Measurements from ENCODE around the gene SLC66A3. TPM values are rescaled to one million over a fixed set of nuclear protein-coding genes. Genes with fewer than 3 reads are reported as not detected.
"Not testable (repeated sequence)": the region's sequence is repeated elsewhere in the genome, so short reads cannot be mapped to it uniquely, and the experiment has no call there.

The SLC66A3 gene
- total and polyA plus RNA-seq, 3 experiments from 2014 or later: 10.3 to 70.5 (median 11.0) TPM

DNA sequence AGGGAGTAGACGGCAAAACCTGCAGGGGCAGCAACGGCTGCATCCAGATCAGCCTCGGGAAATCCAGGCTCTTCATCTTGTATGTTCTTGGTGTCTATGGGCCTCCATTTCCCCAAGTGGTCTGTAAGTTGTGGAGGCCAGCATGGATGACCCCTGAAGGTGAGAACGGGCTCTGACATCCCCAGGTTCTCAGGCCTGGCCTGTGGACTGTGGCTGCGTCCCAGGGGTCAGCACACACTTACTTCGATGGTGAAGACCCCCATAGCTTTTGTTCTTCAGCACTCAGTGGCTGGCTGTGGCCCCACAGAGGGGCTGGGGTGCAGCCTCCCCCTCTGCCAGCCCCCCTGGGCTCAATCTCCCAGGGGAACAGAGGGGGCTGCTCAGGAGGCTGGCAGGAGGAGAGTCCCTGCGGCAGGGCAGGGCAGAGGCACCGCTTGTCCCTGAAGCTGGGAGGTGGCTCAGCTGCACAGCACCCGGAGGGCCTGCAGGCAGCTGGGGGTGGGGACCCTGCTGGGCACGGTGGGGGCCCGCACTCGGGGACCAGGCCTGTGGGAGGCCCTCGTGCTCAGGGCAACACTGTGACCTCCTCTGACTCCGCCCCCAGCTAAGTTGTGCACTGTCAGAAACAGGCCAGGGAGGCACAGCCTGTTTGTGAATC, 3.8 kb downstream of the SLC66A3 start:
- CTCF ChIA-PET: no interaction called here
- H3K36me3 ChIP-seq (ENCODE audit: insufficient read depth, low read length): no peaks in the 10 kb centered on the region
- no peak overlapping the region for H3K4me3 ChIP-seq (ENCODE audit: low read length)
- H3K27me3 ChIP-seq (ENCODE audit: insufficient read depth, low read length, poor library complexity, severe bottlenecking): no peaks in the 10 kb centered on the region
- Mint-ChIP-seq H3K4me3 (no peak overlapping the region), H3K9me3 (no peaks in the 10 kb centered on the region), H3K27me3 (no peaks in the 10 kb centered on the region), H3K27ac (no peak overlapping the region), H3K36me3 (peaks cover 0 to 32% (median 6%) of the 10 kb centered on the region in 3 donors), H3K4me1 (peaks cover 26 to 44% (median 36%) of the 10 kb centered on the region in 3 donors)
- POLR2A ChIA-PET: interaction anchor here (0.9 kb wide), 1 partner anchor 184 kb away, joined by 3 read pairs; no protein-coding TSS in a partner anchor
- H3K4me1 ChIP-seq (ENCODE audit: insufficient read depth, low read length): peaks cover 31% of the 10 kb centered on the region
- no peak overlapping the region for H3K27ac ChIP-seq (ENCODE audit: low read depth, low read length)
- DNase-seq: no peak
- no peaks in the 10 kb centered on the region for H3K9me3 ChIP-seq (ENCODE audit: low read length)

DNA sequence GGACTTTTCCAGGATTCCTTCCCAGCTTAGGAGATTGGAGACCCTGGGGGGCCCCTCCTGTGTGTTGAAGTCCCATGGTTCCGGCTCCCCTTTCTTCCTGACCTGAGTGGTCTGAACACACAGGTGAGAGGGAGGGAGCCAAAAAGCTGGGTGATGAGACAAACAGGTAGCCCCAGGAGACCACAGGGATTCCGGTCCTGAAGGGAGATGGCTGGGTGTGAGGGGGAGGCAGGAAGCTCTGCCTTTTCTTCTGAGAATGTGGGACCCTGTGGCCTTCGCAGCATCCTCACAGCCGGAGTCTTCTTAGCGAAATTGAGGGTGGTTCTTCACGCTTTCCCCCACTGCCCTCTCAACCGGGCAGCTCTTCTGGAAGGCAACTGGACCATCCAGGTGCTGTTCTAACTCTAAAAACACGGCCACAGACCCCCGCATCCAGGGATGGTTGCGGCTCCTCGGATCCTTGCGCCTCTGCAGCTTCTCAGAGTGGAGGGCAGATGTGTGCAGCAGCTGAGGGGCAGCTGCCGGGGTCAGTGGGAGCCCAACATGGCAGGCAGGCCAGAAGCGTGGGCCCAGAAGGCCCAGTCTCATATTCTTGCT, 4.4 kb downstream of the SLC66A3 start:
- ChIA-PET CTCF (no interaction called here), POLR2A (interaction anchor here (0.9 kb wide), 1 partner anchor 184 kb away, joined by 3 read pairs; no protein-coding TSS in a partner anchor)
- Mint-ChIP-seq H3K4me3 (peak overlapping the region in 1 of 7 donors; percentile 52), H3K36me3 (peaks cover 0 to 33% (median 6%) of the 10 kb centered on the region in 3 donors), H3K4me1 (peaks cover 24 to 38% (median 29%) of the 10 kb centered on the region in 3 donors), H3K27ac (peak overlapping the region in 2 of 8 donors; percentile 33 to 66), H3K9me3 (no peaks in the 10 kb centered on the region), H3K27me3 (no peaks in the 10 kb centered on the region)
- Histone ChIP-seq H3K27me3 (ENCODE audit: insufficient read depth, low read length, poor library complexity, severe bottlenecking) (no peaks in the 10 kb centered on the region), H3K36me3 (ENCODE audit: insufficient read depth, low read length) (no peaks in the 10 kb centered on the region), H3K9me3 (ENCODE audit: low read length) (no peaks in the 10 kb centered on the region), H3K27ac (ENCODE audit: low read depth, low read length) (no peak overlapping the region), H3K4me3 (ENCODE audit: low read length) (no peak overlapping the region), H3K4me1 (ENCODE audit: insufficient read depth, low read length) (peaks cover 25% of the 10 kb centered on the region)
- DNase-seq: no peak

DNA sequence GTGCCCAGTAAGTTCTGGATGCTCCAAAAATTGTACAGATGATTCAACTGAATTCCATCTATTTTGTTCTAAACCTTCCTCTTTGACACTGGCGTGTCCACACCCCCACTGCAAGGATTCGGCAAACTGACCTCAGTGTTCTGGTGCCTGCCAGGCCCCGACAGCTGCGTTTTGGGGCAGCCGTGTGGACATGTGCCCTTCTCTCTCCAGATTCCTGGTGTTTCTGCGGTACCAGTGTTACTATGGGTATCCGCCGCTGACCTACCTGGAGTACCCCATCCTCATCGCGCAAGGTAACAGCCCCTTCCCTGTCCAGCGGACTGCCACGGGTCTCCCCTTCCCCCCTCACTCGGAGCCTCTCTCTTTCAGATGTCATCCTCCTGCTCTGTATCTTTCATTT, 5.0 kb downstream of the SLC66A3 start:
- Histone ChIP-seq H3K4me3 (ENCODE audit: low read length) (no peak overlapping the region), H3K27ac (ENCODE audit: low read depth, low read length) (no peak overlapping the region), H3K27me3 (ENCODE audit: insufficient read depth, low read length, poor library complexity, severe bottlenecking) (no peaks in the 10 kb centered on the region), H3K36me3 (ENCODE audit: insufficient read depth, low read length) (no peaks in the 10 kb centered on the region), H3K4me1 (ENCODE audit: insufficient read depth, low read length) (peaks cover 24% of the 10 kb centered on the region), H3K9me3 (ENCODE audit: low read length) (no peaks in the 10 kb centered on the region)
- no peak for DNase-seq
- POLR2A ChIA-PET: interaction anchor here (0.9 kb wide), 1 partner anchor 183 kb away, joined by 3 read pairs; no protein-coding TSS in a partner anchor
- H3K4me3 Mint-ChIP-seq: peak overlapping the region in 2 of 7 donors; percentile 13 to 52
- H3K4me1 Mint-ChIP-seq: peaks cover 24 to 37% (median 29%) of the 10 kb centered on the region in 3 donors
- CTCF ChIA-PET: interaction anchor here (3.3 kb wide), 1 partner anchor 28 kb away, joined by 14 read pairs; a partner anchor contains a TSS
- H3K9me3 Mint-ChIP-seq: no peaks in the 10 kb centered on the region
- H3K27ac Mint-ChIP-seq: peak overlapping the region in 5 of 8 donors; percentile 11 to 87 (median 37)
- peaks cover 0 to 35% (median 6%) of the 10 kb centered on the region in 3 donors for H3K36me3 Mint-ChIP-seq
- H3K27me3 Mint-ChIP-seq: no peaks in the 10 kb centered on the region

DNA sequence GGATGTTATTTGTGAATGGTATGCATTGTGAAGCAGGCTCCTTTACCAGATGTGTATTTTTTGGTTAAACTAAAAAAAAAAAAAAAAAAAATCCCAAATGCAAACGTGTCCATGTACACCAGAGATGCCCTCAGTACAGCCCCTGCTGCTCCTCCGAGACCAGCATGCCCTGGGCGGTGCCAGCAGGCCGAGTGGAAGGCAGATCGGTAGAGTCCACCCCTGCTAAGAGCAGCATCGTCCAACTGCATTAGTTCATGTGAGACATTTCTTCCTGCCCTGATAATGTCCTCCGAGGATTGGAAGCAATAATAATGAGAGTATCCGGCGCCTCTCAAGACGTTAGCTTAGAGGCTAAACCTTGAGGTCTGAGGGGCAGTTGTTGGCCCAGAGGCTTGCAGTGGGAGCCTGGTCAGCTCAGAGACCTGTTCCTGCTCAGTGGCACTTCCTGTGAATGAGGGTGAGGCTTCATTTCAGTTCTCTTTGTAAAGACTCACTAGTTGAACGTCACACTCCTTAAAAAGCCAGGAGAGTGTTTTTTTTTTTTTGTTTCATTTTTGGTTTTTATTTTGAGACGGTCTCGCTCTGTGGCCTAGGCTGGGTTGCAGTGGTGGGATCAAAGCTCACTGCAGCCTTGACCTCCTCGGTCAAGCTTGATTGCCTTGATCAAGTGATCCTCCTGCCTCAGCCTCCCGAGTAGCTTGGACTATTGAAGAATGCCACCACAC, 5.6 kb downstream of the SLC66A3 start:
- CTCF ChIA-PET: interaction anchor here (3.3 kb wide), 1 partner anchor 29 kb away, joined by 14 read pairs; a partner anchor contains a TSS
- Mint-ChIP-seq H3K4me3 (peak overlapping the region; percentile 32 to 83 (median 52)), H3K27ac (peak overlapping the region; percentile 52 to 87 (median 80)), H3K9me3 (no peaks in the 10 kb centered on the region), H3K27me3 (no peaks in the 10 kb centered on the region), H3K4me1 (peaks cover 22 to 35% (median 27%) of the 10 kb centered on the region in 3 donors), H3K36me3 (peaks cover 0 to 35% (median 6%) of the 10 kb centered on the region in 3 donors)
- Histone ChIP-seq H3K27ac (ENCODE audit: low read depth, low read length) (no peak overlapping the region), H3K4me3 (ENCODE audit: low read length) (no peak overlapping the region), H3K27me3 (ENCODE audit: insufficient read depth, low read length, poor library complexity, severe bottlenecking) (no peaks in the 10 kb centered on the region), H3K36me3 (ENCODE audit: insufficient read depth, low read length) (no peaks in the 10 kb centered on the region), H3K9me3 (ENCODE audit: low read length) (no peaks in the 10 kb centered on the region), H3K4me1 (ENCODE audit: insufficient read depth, low read length) (peaks cover 21% of the 10 kb centered on the region)
- POLR2A ChIA-PET: no interaction called here
- DNase-seq: no peak

DNA sequence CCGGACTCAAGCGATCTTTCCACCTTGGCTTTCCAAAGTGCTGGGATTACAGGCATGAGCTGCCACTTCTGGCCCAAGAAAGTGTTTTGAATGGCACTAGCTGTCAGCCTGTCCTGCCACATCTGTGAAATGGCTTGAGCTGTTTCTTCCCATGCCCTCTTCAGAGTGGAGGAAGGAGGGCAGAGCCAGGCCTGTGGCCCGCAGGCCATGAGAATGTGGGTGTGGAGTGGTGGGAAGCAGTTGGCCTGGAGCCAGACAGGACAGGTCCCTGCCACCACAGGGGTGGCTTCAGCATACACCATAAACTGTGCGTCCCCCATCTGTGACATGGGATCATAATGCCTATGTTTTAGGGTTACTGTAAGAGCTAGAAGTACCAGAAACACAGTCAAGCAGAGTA, 6.5 kb downstream of the SLC66A3 start:
- DNase-seq: no peak
- no peaks in the 10 kb centered on the region for H3K9me3 Mint-ChIP-seq
- no peak overlapping the region for H3K4me3 ChIP-seq (ENCODE audit: low read length)
- H3K4me1 ChIP-seq (ENCODE audit: insufficient read depth, low read length): peaks cover 13% of the 10 kb centered on the region
- peak overlapping the region in 1 of 7 donors; percentile 83 for H3K4me3 Mint-ChIP-seq
- POLR2A ChIA-PET: no interaction called here
- H3K36me3 Mint-ChIP-seq: peaks cover 0 to 35% (median 6%) of the 10 kb centered on the region in 3 donors
- H3K27me3 ChIP-seq (ENCODE audit: insufficient read depth, low read length, poor library complexity, severe bottlenecking): no peaks in the 10 kb centered on the region
- H3K4me1 Mint-ChIP-seq: peaks cover 19 to 26% (median 21%) of the 10 kb centered on the region in 3 donors
- no peaks in the 10 kb centered on the region for H3K9me3 ChIP-seq (ENCODE audit: low read length)
- no peaks in the 10 kb centered on the region for H3K27me3 Mint-ChIP-seq
- CTCF ChIA-PET: interaction anchor here (1.0 to 3.3 kb wide), 2 partner anchors 11 to 29 kb away, joined by 3 to 14 read pairs; a partner anchor contains a TSS
- H3K27ac ChIP-seq (ENCODE audit: low read depth, low read length): no peak overlapping the region
- H3K27ac Mint-ChIP-seq: peak overlapping the region in 3 of 8 donors; percentile 45 to 66 (median 46)
- H3K36me3 ChIP-seq (ENCODE audit: insufficient read depth, low read length): no peaks in the 10 kb centered on the region

DNA sequence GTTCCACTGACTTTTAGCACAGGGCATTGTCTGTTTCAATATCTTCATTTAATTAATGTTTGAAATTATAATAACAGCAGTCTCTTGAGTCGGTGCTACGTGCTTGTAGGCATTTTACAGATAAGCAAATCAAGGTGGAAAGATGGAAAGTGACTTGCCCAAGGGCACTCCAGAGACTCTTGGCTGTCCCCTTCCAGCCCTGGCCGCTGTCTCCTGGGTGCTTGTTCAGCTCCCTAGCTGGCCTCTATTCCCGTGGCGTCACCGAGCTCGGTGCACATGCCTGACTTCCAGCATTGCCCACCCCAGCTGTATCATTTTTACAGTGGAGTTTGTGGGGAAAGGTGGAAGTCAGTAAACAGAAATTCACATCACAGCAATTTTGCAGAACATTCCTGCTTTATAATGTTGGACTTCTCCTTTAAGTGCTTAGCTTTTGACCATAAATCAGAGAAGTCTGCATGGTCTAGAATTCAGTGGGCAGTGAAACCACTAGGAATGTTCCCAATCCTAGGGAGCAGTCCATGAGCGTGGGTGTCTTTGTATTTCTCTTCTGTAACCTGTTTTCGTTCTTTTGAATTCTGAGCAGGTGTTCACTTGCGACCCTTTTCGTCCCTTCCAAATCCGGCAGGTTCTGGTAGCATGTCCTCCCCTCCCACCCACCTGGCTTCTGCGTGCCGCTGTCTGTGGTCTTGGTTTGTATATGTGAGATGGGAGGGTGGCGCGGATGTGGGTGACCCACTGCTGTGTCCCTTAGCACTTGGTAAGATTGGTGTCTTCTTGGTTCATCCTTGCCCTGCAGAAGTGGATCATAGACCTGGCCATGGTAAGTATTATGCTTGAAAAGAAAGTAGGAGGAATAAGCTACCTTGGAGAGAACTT, 8.4 kb downstream of the SLC66A3 start:
- no peak overlapping the region for H3K27ac ChIP-seq (ENCODE audit: low read depth, low read length)
- peak overlapping the region in 3 of 8 donors; percentile 19 to 63 (median 29) for H3K27ac Mint-ChIP-seq
- no peaks in the 10 kb centered on the region for H3K36me3 ChIP-seq (ENCODE audit: insufficient read depth, low read length)
- H3K9me3 Mint-ChIP-seq: no peaks in the 10 kb centered on the region
- CTCF ChIA-PET: interaction anchor here (1.4 to 3.3 kb wide), 2 partner anchors 31 to 39 kb away, joined by 3 to 14 read pairs; a partner anchor contains a TSS
- no peaks in the 10 kb centered on the region for H3K9me3 ChIP-seq (ENCODE audit: low read length)
- H3K4me3 Mint-ChIP-seq: no peak overlapping the region
- H3K36me3 Mint-ChIP-seq: peaks cover 0 to 36% (median 6%) of the 10 kb centered on the region in 3 donors
- no peak for DNase-seq
- no peaks in the 10 kb centered on the region for H3K27me3 Mint-ChIP-seq
- POLR2A ChIA-PET: interaction anchor here (1.0 kb wide), 1 partner anchor 8 kb away, joined by 4 read pairs; the partner anchor contains the start of gene SLC66A3
- H3K4me3 ChIP-seq (ENCODE audit: low read length): no peak overlapping the region
- H3K27me3 ChIP-seq (ENCODE audit: insufficient read depth, low read length, poor library complexity, severe bottlenecking): no peaks in the 10 kb centered on the region
- peaks cover 14 to 19% (median 18%) of the 10 kb centered on the region in 3 donors for H3K4me1 Mint-ChIP-seq
- H3K4me1 ChIP-seq (ENCODE audit: insufficient read depth, low read length): peaks cover 10% of the 10 kb centered on the region

DNA sequence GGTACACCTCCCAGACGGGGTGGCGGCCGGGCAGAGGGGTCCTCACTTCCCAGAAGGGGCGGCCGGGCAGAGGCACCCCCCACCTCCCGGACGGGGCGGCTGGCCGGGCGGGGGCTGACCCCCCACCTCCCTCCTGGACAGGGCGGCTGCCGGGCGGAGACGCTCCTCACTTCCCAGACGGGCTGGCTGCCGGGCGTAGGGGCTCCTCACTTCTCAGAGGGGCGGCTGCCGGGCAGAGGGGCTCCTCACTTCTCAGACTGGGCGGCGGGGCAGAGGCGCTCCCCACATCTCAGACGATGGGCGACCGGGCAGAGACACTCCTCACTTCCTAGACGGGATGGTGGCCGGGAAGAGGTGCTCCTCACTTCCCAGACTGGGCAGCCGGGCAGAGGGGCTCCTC, 9.8 kb downstream of the SLC66A3 start:
- DNase-seq; H3K9me3 ChIP-seq (ENCODE audit: low read length); H3K4me3 Mint-ChIP-seq; H3K27me3 Mint-ChIP-seq; CTCF ChIA-PET; H3K4me3 ChIP-seq (ENCODE audit: low read length); H3K36me3 ChIP-seq (ENCODE audit: insufficient read depth, low read length); POLR2A ChIA-PET; H3K4me1 ChIP-seq (ENCODE audit: insufficient read depth, low read length); H3K27ac ChIP-seq (ENCODE audit: low read depth, low read length); H3K27me3 ChIP-seq (ENCODE audit: insufficient read depth, low read length, poor library complexity, severe bottlenecking); H3K9me3 Mint-ChIP-seq; H3K27ac Mint-ChIP-seq: not testable (repeated sequence)
- Mint-ChIP-seq H3K4me1 (peaks cover 11 to 16% (median 16%) of the 10 kb centered on the region in 3 donors), H3K36me3 (peaks cover 0 to 41% (median 7%) of the 10 kb centered on the region in 3 donors)
